HFFc6 (cell line): ENCODE data around the gene GNRH2. TPM values are rescaled to one million over a fixed set of nuclear protein-coding genes. Genes with fewer than 3 reads are reported as not detected.
"Not testable (repeated sequence)": the region's sequence is repeated elsewhere in the genome, so short reads cannot be mapped to it uniquely, and the experiment has no call there.

Source experiments
- DNase-seq: peaks from one replicate; pipeline ENCODE4 v3.0.0-alpha.2; 2018
- H3K27ac Mint-ChIP-seq: 2 replicates; pipeline ENCODE4 v1.8.0; 2020; ENCODE audit warnings: mild to moderate bottlenecking, mixed read lengths
- H3K27me3 Mint-ChIP-seq: 2 replicates; pipeline ENCODE4 v1.8.0; 2021; ENCODE audit warnings: mild to moderate bottlenecking, moderate library complexity, mixed read lengths; ENCODE audit not compliant: insufficient read depth
- H3K36me3 Mint-ChIP-seq: 2 replicates; pipeline ENCODE4 v1.8.0; 2021; ENCODE audit warnings: low read depth, mixed read lengths
- H3K4me1 Mint-ChIP-seq: 2 replicates; pipeline ENCODE4 v1.8.0; 2020; ENCODE audit warnings: low read depth, mixed read lengths
- H3K4me3 Mint-ChIP-seq: 2 replicates; pipeline ENCODE4 v1.8.0; 2020; ENCODE audit warnings: mild to moderate bottlenecking, moderate library complexity, mixed read lengths
- H3K9me3 Mint-ChIP-seq: 2 replicates; pipeline ENCODE4 v1.8.0; 2020; ENCODE audit warnings: mild to moderate bottlenecking, mixed read lengths
- CTCF ChIP-seq: fragments of 200-600 bp; sonication (generic); IDR thresholded peaks from 2 replicates; pipeline ENCODE4 v1.5.0; 2021; ENCODE audit warnings: antibody characterized with exemption, mild to moderate bottlenecking
- total RNA-seq, 6 experiments: library from RNA; stranded (reverse); fragmentation: NEBNext Ultra II Directional; extraction: Animal tissue kit (Norgen Biotek cat#: 25700); gene quantifications; 2 replicates in 1 of 6; 3 replicates in 5 of 6; pipeline ENCODE4 v1.2.3, GENCODE V29; 2021

Gene GNRH2
- total RNA-seq, 6 experiments from 2014 or later, result 0.26 TPM; not detected in 5

- DNase-seq, result no peak
- H3K9me3 Mint-ChIP-seq, result no peaks in the 10 kb centered on the region
- no peak for TF ChIP-seq CTCF
- no peak within 1 kb of the TSS for H3K27ac Mint-ChIP-seq
- H3K36me3 Mint-ChIP-seq, result no peaks in the 10 kb centered on the region
- peaks cover 18% of the 10 kb centered on the region for H3K4me1 Mint-ChIP-seq
- peaks cover 25% of the 10 kb centered on the region for H3K27me3 Mint-ChIP-seq
- no peak within 1 kb of the TSS for H3K4me3 Mint-ChIP-seq
Measured at GRCh38 chr20:3071610-3072529, 28.4 kb downstream of the GNRH2 start, which contains the start of gene OXT. Gene OXT, plus strand, starts transcription at chr20:3071620. Its CDS starts 36 bp downstream, at chr20:3071656.

- H3K9me3 Mint-ChIP-seq, result no peaks in the 10 kb centered on the region
- peaks cover 11% of the 10 kb centered on the region for H3K4me1 Mint-ChIP-seq
- no peak for DNase-seq
- H3K27ac Mint-ChIP-seq, result no peak overlapping the region
- H3K4me3 Mint-ChIP-seq, result no peak overlapping the region
- no peaks in the 10 kb centered on the region for H3K36me3 Mint-ChIP-seq
- TF ChIP-seq CTCF, result no peak
- H3K27me3 Mint-ChIP-seq, result peaks cover 25% of the 10 kb centered on the region
Measured at GRCh38 chr20:3072530-3073250, 29.3 kb downstream of the GNRH2 start.

GRCh38 chr20:3073251-3073643 is 29.8 kb downstream of the GNRH2 start:
- not testable (repeated sequence) for DNase-seq, H3K36me3 Mint-ChIP-seq, H3K27ac Mint-ChIP-seq, H3K9me3 Mint-ChIP-seq, H3K4me3 Mint-ChIP-seq
- peaks cover 11% of the 10 kb centered on the region for H3K4me1 Mint-ChIP-seq
- peaks cover 25% of the 10 kb centered on the region for H3K27me3 Mint-ChIP-seq

- Mint-ChIP-seq H3K36me3 (no peaks in the 10 kb centered on the region), H3K4me3 (no peak overlapping the region), H3K9me3 (no peaks in the 10 kb centered on the region), H3K4me1 (no peaks in the 10 kb centered on the region), H3K27ac (no peak overlapping the region), H3K27me3 (peaks cover 33% of the 10 kb centered on the region)
- no peak for TF ChIP-seq CTCF
- no peak for DNase-seq
Measured at GRCh38 chr20:3074812-3075211, 31.4 kb downstream of the GNRH2 start.

GRCh38 chr20:3075315-3075714 is 31.9 kb downstream of the GNRH2 start:
- H3K36me3 Mint-ChIP-seq, DNase-seq, H3K9me3 Mint-ChIP-seq, H3K27ac Mint-ChIP-seq, H3K4me1 Mint-ChIP-seq, H3K4me3 Mint-ChIP-seq: not testable (repeated sequence)
- H3K27me3 Mint-ChIP-seq, result peaks cover 33% of the 10 kb centered on the region

GRCh38 chr20:3077618-3078134 is 34.3 kb downstream of the GNRH2 start:
- Mint-ChIP-seq H3K4me3 (no peak overlapping the region), H3K4me1 (peaks cover 5% of the 10 kb centered on the region; the same call in 1 of the 2 replicates), H3K36me3 (no peaks in the 10 kb centered on the region), H3K27ac (no peak overlapping the region), H3K9me3 (no peaks in the 10 kb centered on the region), H3K27me3 (peaks cover 37% of the 10 kb centered on the region)
- DNase-seq, result no peak
- no peak for TF ChIP-seq CTCF
